ENCODE results near the gene LRG1.

The LRG1 gene

GRCh38 chr19:4492337-4493103 lies 47.3 kb downstream of the LRG1 start:
- DNase-seq, result no peak

GRCh38 chr19:4491446-4491845 lies 48.4 kb downstream of the LRG1 start:
- no peak for DNase-seq

- DNase-seq, result no peak
Observed at GRCh38 chr19:4488496-4488895, 51.3 kb downstream of the LRG1 start.

GRCh38 chr19:4487572-4487971 lies 52.3 kb downstream of the LRG1 start:
- DNase-seq, result no peak

All from RPMI8226 (cell line).